HepG2 (cell line): Measurements from ENCODE around the gene SCYGR8. TPM values are rescaled to one million over a fixed set of nuclear protein-coding genes. Genes with fewer than 3 reads are reported as not detected.

Source experiments
- AHR ChIP-seq: IDR thresholded peaks from 2 replicates; pipeline ENCODE4 v1.6.1; 2018; ENCODE audit warnings: missing genetic modification reagents, missing compliant biosample characterization
- ASH2L ChIP-seq: fragments of 300-600, 200-600 bp; sonication (generic); IDR thresholded peaks from 2 replicates; pipeline ENCODE4 v1.7.0; 2017; ENCODE audit warnings: low read depth, mild to moderate bottlenecking, moderate library complexity, mixed read lengths, low read length; ENCODE audit not compliant: insufficient read length
- BORCS8-MEF2B ChIP-seq: sonication (generic); formaldehyde crosslinking; IDR thresholded peaks from 2 replicates; pipeline ENCODE4 v1.8.0; 2022; ENCODE audit warnings: mild to moderate bottlenecking, missing genetic modification reagents
- CBX2 ChIP-seq, 2 experiments: fragments of 200-600 bp in 1 of 2; sonication (generic); formaldehyde crosslinking in 1 of 2; IDR thresholded peaks; 2 replicates each; pipeline versions ENCODE4 v1.7.0 to v1.8.1; 2018 to 2022; ENCODE audit warnings: low read depth in 2 of 2, low read length in 1 of 2, mild to moderate bottlenecking in 1 of 2, missing genetic modification reagents in 1 of 2
- GATAD2A ChIP-seq: IDR thresholded peaks from 2 replicates; pipeline ENCODE4 v1.6.1; 2016
- GPN1 ChIP-seq: sonication (generic); formaldehyde crosslinking; IDR thresholded peaks from 2 replicates; pipeline ENCODE4 v1.5.1; 2020; ENCODE audit warnings: missing genetic modification reagents, borderline replicate concordance
- HIVEP1 ChIP-seq: sonication (generic); formaldehyde crosslinking; IDR thresholded peaks from 2 replicates; pipeline ENCODE4 v1.4.0; 2020; ENCODE audit warnings: mild to moderate bottlenecking, missing genetic modification reagents
- HMGA1 ChIP-seq: sonication (generic); formaldehyde crosslinking; conservative IDR thresholded peaks from 2 replicates; pipeline ENCODE4 v1.4.0; 2020; ENCODE audit warnings: missing genetic modification reagents
- HMGXB3 ChIP-seq: sonication (generic); formaldehyde crosslinking; IDR thresholded peaks from 2 replicates; pipeline ENCODE4 v1.4.0; 2020; ENCODE audit warnings: missing genetic modification reagents, borderline replicate concordance
- KAT7 ChIP-seq: IDR thresholded peaks from 2 replicates; pipeline ENCODE4 v1.6.1; 2018; ENCODE audit warnings: borderline replicate concordance, missing compliant biosample characterization
- MAX ChIP-seq: IDR thresholded peaks from 2 replicates; pipeline ENCODE4 v1.6.1; 2012; ENCODE audit warnings: inconsistent platforms
- NFKB2 ChIP-seq: sonication (generic); formaldehyde crosslinking; IDR thresholded peaks from 2 replicates; pipeline ENCODE4 v1.4.0; 2020; ENCODE audit warnings: missing genetic modification reagents, borderline replicate concordance
- SAP130 ChIP-seq: IDR thresholded peaks from 2 replicates; pipeline ENCODE4 v1.6.1; 2016; ENCODE audit warnings: low read depth
- SP2 ChIP-seq: sonication (generic); formaldehyde crosslinking; IDR thresholded peaks from 2 replicates; pipeline ENCODE4 v1.5.1; 2020; ENCODE audit warnings: mild to moderate bottlenecking, missing genetic modification reagents
- SPEN ChIP-seq: sonication (generic); formaldehyde crosslinking; IDR thresholded peaks from 2 replicates; pipeline ENCODE4 v1.5.1; 2020; ENCODE audit warnings: low read depth, mild to moderate bottlenecking, missing genetic modification reagents
- TAF1 ChIP-seq: sonication (generic); formaldehyde crosslinking; IDR thresholded peaks from 2 replicates; pipeline ENCODE4 v1.4.0; 2020; ENCODE audit warnings: missing genetic modification reagents
- THAP11 ChIP-seq: IDR thresholded peaks from 2 replicates; pipeline ENCODE4 v1.6.1; 2016; ENCODE audit warnings: missing biosample characterization, missing genetic modification reagents
- TSC22D2 ChIP-seq: sonication (generic); formaldehyde crosslinking; IDR thresholded peaks from 2 replicates; pipeline ENCODE4 v1.5.1; 2020; ENCODE audit warnings: missing genetic modification reagents, mild to moderate bottlenecking, borderline replicate concordance
- ZBTB10 ChIP-seq: sonication (generic); formaldehyde crosslinking; IDR thresholded peaks from 2 replicates; pipeline ENCODE4 v1.4.0; 2020; ENCODE audit warnings: missing genetic modification reagents, borderline replicate concordance
- ZFX ChIP-seq: sonication (generic); formaldehyde crosslinking; IDR thresholded peaks from 2 replicates; pipeline ENCODE4 v1.4.0; 2020; ENCODE audit warnings: mild to moderate bottlenecking, low read depth, missing genetic modification reagents, moderate library complexity
- ZNF33B ChIP-seq: sonication (generic); formaldehyde crosslinking; IDR thresholded peaks from 2 replicates; pipeline ENCODE4 v1.5.1; 2020; ENCODE audit warnings: mild to moderate bottlenecking, missing genetic modification reagents
- ZNF558 ChIP-seq: sonication (generic); formaldehyde crosslinking; IDR thresholded peaks from 2 replicates; pipeline ENCODE4 v1.9.0; 2022; ENCODE audit warnings: mild to moderate bottlenecking, missing genetic modification reagents, borderline replicate concordance
- ZNF746 ChIP-seq: sonication (generic); formaldehyde crosslinking; IDR thresholded peaks from 2 replicates; pipeline ENCODE4 v1.8.0; 2022; ENCODE audit warnings: mild to moderate bottlenecking, missing genetic modification reagents
- polyA plus RNA-seq, 8 experiments: library from polyadenylated mRNA; depleted of rRNA in 3 of 8; stranded (reverse) in 7 of 8; unstranded in 1 of 8; fragments of >200 nt; fragmentation: Illumina TruSeq in 4 of 8; extraction: Trizol in 4 of 8; gene quantifications; 2 replicates each; pipeline versions ENCODE4 v1.2.1 to v1.2.3, GENCODE V29; 2011 to 2016; ENCODE audit warnings: low read depth in 4 of 8, missing spikeins in 1 of 8, mixed read lengths in 1 of 8; ENCODE audit not compliant: insufficient read depth in 1 of 8
- total RNA-seq, 5 experiments: library from RNA; depleted of rRNA; stranded (reverse); fragments of >200 nt; fragmentation: Illumina TruSeq; extraction: Trizol; gene quantifications; 2 replicates each; pipeline ENCODE4 v1.2.3, GENCODE V29; 2016; ENCODE audit warnings: low read depth in 1 of 5

Gene SCYGR8
- total and polyA plus RNA-seq, 2 of the 13 experiments (the other 11 are each of a cell fraction or from before 2014, with no cell fraction given) = not detected

- peak; percentile 66; the same call in 1 of the 2 replicates for TF ChIP-seq HIVEP1 (CRISPR knock-in tag)
- TF ChIP-seq SAP130 (CRISPR knock-in tag) = peak; percentile 46
- 0 out of 2 replicates have a peak, but pooled peaks have one; percentile 61 for TF ChIP-seq ZNF33B (CRISPR knock-in tag)
- no peak for TF ChIP-seq TSC22D2 (CRISPR knock-in tag)
- TF ChIP-seq CBX2 (IDR thresholded peaks at IDR 0.05; ENCODE audit: low read depth, low read length) = no peak
- TF ChIP-seq CBX2 (CRISPR knock-in tag; IDR thresholded peaks at IDR 0.05; ENCODE audit: low read depth) = 0 out of 2 replicates have a peak, but pooled peaks have one; percentile 38
- TF ChIP-seq GPN1 = no peak
- TF ChIP-seq SPEN = peak; percentile 28; the same call in 1 of the 2 replicates
- TF ChIP-seq THAP11 = peak; percentile 12; the same call in 1 of the 2 replicates
- no peak; the same call in none of the 2 replicates for TF ChIP-seq MAX
- 0 out of 2 replicates have a peak, but pooled peaks have one; percentile 56 for TF ChIP-seq AHR (CRISPR knock-in tag)
- TF ChIP-seq TAF1 (CRISPR knock-in tag) = no peak
- TF ChIP-seq ASH2L = peak; percentile 41
- no peak; the same call in 1 of the 2 replicates for TF ChIP-seq NFKB2 (CRISPR knock-in tag)
- no peak for TF ChIP-seq GATAD2A (CRISPR knock-in tag)
- no peak for TF ChIP-seq BORCS8-MEF2B (CRISPR knock-in tag)
- peak; percentile 77 for TF ChIP-seq ZFX
- no peak for TF ChIP-seq ZBTB10 (CRISPR knock-in tag)
- no peak for TF ChIP-seq SP2 (CRISPR knock-in tag)
- no peak for TF ChIP-seq HMGA1 (CRISPR knock-in tag)
- TF ChIP-seq KAT7 (CRISPR knock-in tag) = no peak
- 0 out of 2 replicates have a peak, but pooled peaks have one; percentile 27 for TF ChIP-seq ZNF558 (CRISPR knock-in tag)
- no peak for TF ChIP-seq ZNF746 (CRISPR knock-in tag)
- no peak for TF ChIP-seq HMGXB3 (CRISPR knock-in tag)
Observed at GRCh38 chr2:227717687-227718567, 27.8 kb upstream of the SCYGR8 start, which contains the start of gene SLC19A3 (continued).
